Measurements from ENCODE around the gene DAPK2. TPM values are rescaled to one million over a fixed set of nuclear protein-coding genes. Genes with fewer than 3 reads are reported as not detected.

The DAPK2 gene
- total RNA-seq, 1 experiment from 2014 or later = 2.3 TPM

DNA sequence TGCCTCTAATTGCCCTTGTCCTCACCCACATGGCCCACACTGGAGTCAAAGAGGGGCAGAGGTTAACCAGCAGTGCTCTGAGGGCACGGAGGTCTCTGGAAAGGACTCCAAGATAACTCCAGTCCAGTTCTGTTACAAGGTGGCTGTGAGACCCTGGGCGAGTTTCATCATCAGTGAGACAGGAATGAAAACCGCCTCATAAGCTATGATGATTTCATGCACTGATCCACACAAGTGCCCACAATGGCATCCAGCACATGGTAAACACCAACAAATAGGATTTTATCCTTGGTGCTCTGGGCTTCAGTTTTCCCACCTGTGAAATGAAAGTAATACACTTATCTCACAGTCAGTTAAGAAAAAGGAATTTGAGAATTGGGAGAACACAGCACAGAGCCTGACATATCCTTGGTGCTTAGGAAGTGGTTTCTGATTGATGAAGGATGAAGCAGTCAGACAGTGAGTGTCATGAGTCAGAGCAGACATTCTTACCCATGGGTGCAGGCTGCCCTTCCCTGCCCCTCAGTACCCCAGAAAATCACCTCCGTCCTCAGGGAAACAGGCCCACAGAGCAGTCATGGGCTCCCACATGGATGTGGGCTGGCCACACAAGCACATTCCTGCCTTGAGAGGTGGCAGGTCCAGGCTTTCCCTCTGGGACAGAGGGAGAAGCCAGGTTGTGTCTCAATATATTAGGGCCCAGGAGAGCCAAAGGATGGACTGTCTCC lies 48.4 kb downstream of the DAPK2 start (continued):
- TF ChIP-seq, protein P1, sequence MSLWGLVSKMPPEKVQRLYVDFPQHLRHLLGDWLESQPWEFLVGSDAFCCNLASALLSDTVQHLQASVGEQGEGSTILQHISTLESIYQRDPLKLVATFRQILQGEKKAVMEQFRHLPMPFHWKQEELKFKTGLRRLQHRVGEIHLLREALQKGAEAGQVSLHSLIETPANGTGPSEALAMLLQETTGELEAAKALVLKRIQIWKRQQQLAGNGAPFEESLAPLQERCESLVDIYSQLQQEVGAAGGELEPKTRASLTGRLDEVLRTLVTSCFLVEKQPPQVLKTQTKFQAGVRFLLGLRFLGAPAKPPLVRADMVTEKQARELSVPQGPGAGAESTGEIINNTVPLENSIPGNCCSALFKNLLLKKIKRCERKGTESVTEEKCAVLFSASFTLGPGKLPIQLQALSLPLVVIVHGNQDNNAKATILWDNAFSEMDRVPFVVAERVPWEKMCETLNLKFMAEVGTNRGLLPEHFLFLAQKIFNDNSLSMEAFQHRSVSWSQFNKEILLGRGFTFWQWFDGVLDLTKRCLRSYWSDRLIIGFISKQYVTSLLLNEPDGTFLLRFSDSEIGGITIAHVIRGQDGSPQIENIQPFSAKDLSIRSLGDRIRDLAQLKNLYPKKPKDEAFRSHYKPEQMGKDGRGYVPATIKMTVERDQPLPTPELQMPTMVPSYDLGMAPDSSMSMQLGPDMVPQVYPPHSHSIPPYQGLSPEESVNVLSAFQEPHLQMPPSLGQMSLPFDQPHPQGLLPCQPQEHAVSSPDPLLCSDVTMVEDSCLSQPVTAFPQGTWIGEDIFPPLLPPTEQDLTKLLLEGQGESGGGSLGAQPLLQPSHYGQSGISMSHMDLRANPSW (CRISPR knock-in tag; conservative IDR thresholded peaks at IDR 0.05; ENCODE audit: low read depth) = no peak
- TF ChIP-seq RELA (CRISPR knock-in tag; IDR thresholded peaks at IDR 0.05; ENCODE audit: borderline replicate concordance) (no peak), TCF7 (CRISPR knock-in tag; IDR thresholded peaks at IDR 0.05; ENCODE audit: low read depth) (no peak), ZNF671 (CRISPR knock-in tag; IDR thresholded peaks at IDR 0.05) (no peak), NFE2L1 (CRISPR knock-in tag; IDR thresholded peaks at IDR 0.05) (no peak), MXD4 (CRISPR knock-in tag; IDR thresholded peaks at IDR 0.05; ENCODE audit: borderline replicate concordance) (no peak), KAT7 (CRISPR knock-in tag; IDR thresholded peaks at IDR 0.05; ENCODE audit: borderline replicate concordance) (no peak)

DNA sequence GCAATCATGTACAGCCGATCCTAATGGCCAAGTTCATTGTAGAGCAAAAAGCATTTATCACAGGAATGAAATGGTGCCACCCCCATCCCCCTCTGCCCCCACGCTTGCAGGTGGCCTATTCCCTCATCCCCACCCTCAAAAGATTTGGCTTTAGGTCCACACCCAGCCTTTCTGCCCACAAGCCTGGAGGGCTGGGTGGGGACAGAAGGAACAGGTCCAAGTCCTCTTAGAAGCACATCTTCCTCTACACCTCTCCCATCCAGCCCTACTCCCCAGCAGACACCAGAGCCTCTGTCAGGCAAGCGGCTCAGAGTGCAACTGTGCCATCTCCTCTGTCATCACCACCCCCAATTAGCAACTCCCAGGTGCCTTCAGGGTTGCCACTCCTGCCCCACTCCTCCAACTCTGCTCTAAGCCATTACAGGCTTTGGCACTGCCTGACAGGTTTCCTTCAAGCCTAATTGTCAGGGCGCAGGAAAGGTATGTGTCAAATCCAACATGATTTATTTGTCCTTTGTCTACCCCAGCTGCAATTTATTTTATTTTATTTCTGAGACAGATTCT lies 49.4 kb downstream of the DAPK2 start:
- TF ChIP-seq, protein P2, sequence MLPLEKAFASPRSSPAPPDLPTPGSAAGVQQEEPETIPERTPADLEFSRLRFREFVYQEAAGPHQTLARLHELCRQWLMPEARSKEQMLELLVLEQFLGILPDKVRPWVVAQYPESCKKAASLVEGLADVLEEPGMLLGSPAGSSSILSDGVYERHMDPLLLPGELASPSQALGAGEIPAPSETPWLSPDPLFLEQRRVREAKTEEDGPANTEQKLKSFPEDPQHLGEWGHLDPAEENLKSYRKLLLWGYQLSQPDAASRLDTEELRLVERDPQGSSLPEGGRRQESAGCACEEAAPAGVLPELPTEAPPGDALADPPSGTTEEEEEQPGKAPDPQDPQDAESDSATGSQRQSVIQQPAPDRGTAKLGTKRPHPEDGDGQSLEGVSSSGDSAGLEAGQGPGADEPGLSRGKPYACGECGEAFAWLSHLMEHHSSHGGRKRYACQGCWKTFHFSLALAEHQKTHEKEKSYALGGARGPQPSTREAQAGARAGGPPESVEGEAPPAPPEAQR (CRISPR knock-in tag; IDR thresholded peaks at IDR 0.05) = no peak
- no peak for DNase-seq (ENCODE audit: low spot score)
- ChIA-PET CTCF (no interaction called here), POLR2A (interaction anchor here (0.6 kb wide), 1 partner anchor 14 kb away, joined by 3 read pairs; no protein-coding TSS in a partner anchor)
- H3K4me1 Mint-ChIP-seq = no peaks in the 10 kb centered on the region
- no peak overlapping the region for H3K4me3 Mint-ChIP-seq
- no peaks in the 10 kb centered on the region for H3K36me3 Mint-ChIP-seq
- H3K27ac Mint-ChIP-seq = no peak overlapping the region
- H3K9me3 Mint-ChIP-seq = no peaks in the 10 kb centered on the region
- no peak for ATAC-seq
- no peaks in the 10 kb centered on the region for H3K27me3 Mint-ChIP-seq (ENCODE audit: low read depth)

DNA sequence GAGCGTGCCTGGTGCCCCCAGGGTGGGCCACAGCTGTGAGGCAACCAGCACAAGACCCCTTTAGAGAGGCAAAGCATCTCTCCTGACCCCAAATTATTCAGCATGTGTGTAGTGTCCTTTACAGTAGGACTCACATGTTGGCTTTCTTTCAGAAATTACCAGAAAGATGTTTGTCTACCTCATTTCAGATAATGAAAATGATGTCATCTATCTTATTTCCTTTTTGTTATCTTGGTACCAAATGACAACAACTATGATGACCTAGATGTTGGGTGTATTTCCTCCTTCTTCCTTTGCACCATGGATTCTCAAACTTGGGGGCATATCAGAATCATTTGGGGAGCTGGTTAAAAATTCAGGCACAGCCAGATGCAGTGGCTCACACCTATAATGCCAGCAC lies 50.5 kb downstream of the DAPK2 start:
- CTCF ChIA-PET = no interaction called here
- POLR2A ChIA-PET = no interaction called here
- Mint-ChIP-seq H3K4me1 (no peaks in the 10 kb centered on the region), H3K4me3 (no peak overlapping the region), H3K9me3 (no peaks in the 10 kb centered on the region), H3K27me3 (ENCODE audit: low read depth) (no peaks in the 10 kb centered on the region), H3K27ac (no peak overlapping the region), H3K36me3 (no peaks in the 10 kb centered on the region)
- DNase-seq (ENCODE audit: low spot score) = no peak
- ATAC-seq = no peak
- TF ChIP-seq, protein P3, sequence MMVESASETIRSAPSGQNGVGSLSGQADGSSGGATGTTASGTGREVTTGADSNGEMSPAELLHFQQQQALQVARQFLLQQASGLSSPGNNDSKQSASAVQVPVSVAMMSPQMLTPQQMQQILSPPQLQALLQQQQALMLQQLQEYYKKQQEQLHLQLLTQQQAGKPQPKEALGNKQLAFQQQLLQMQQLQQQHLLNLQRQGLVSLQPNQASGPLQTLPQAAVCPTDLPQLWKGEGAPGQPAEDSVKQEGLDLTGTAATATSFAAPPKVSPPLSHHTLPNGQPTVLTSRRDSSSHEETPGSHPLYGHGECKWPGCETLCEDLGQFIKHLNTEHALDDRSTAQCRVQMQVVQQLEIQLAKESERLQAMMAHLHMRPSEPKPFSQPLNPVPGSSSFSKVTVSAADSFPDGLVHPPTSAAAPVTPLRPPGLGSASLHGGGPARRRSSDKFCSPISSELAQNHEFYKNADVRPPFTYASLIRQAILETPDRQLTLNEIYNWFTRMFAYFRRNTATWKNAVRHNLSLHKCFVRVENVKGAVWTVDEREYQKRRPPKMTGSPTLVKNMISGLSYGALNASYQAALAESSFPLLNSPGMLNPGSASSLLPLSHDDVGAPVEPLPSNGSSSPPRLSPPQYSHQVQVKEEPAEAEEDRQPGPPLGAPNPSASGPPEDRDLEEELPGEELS (CRISPR knock-in tag; IDR thresholded peaks at IDR 0.05) = no peak
- TF ChIP-seq, protein P4, sequence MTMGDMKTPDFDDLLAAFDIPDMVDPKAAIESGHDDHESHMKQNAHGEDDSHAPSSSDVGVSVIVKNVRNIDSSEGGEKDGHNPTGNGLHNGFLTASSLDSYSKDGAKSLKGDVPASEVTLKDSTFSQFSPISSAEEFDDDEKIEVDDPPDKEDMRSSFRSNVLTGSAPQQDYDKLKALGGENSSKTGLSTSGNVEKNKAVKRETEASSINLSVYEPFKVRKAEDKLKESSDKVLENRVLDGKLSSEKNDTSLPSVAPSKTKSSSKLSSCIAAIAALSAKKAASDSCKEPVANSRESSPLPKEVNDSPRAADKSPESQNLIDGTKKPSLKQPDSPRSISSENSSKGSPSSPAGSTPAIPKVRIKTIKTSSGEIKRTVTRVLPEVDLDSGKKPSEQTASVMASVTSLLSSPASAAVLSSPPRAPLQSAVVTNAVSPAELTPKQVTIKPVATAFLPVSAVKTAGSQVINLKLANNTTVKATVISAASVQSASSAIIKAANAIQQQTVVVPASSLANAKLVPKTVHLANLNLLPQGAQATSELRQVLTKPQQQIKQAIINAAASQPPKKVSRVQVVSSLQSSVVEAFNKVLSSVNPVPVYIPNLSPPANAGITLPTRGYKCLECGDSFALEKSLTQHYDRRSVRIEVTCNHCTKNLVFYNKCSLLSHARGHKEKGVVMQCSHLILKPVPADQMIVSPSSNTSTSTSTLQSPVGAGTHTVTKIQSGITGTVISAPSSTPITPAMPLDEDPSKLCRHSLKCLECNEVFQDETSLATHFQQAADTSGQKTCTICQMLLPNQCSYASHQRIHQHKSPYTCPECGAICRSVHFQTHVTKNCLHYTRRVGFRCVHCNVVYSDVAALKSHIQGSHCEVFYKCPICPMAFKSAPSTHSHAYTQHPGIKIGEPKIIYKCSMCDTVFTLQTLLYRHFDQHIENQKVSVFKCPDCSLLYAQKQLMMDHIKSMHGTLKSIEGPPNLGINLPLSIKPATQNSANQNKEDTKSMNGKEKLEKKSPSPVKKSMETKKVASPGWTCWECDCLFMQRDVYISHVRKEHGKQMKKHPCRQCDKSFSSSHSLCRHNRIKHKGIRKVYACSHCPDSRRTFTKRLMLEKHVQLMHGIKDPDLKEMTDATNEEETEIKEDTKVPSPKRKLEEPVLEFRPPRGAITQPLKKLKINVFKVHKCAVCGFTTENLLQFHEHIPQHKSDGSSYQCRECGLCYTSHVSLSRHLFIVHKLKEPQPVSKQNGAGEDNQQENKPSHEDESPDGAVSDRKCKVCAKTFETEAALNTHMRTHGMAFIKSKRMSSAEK (CRISPR knock-in tag; IDR thresholded peaks at IDR 0.05; ENCODE audit: borderline replicate concordance) = no peak
- TF ChIP-seq ZNF416 (CRISPR knock-in tag; IDR thresholded peaks at IDR 0.05) = no peak
- TF ChIP-seq, protein P5, sequence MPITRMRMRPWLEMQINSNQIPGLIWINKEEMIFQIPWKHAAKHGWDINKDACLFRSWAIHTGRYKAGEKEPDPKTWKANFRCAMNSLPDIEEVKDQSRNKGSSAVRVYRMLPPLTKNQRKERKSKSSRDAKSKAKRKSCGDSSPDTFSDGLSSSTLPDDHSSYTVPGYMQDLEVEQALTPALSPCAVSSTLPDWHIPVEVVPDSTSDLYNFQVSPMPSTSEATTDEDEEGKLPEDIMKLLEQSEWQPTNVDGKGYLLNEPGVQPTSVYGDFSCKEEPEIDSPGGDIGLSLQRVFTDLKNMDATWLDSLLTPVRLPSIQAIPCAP (CRISPR knock-in tag; IDR thresholded peaks at IDR 0.05) = no peak
- TF ChIP-seq SMAD3 (CRISPR knock-in tag; IDR thresholded peaks at IDR 0.05; ENCODE audit: borderline replicate concordance) = no peak
- no peak for TF ChIP-seq ZNF232 (CRISPR knock-in tag; IDR thresholded peaks at IDR 0.05)
- TF ChIP-seq FOXK1 (CRISPR knock-in tag; IDR thresholded peaks at IDR 0.05) = no peak
- TF ChIP-seq TEAD1 (CRISPR knock-in tag; IDR thresholded peaks at IDR 0.05) = no peak
- no peak for TF ChIP-seq CBFB (CRISPR knock-in tag; IDR thresholded peaks at IDR 0.05; ENCODE audit: low read depth)
- TF ChIP-seq FOXP1 (CRISPR knock-in tag; IDR thresholded peaks at IDR 0.05; ENCODE audit: borderline replicate concordance) = no peak

Data from WTC11 (cell line).